B cell (primary cell): ENCODE results near the gene LINC00305.

Experiments
- EZH2 ChIP-seq: IDR thresholded peaks from 2 replicates; pipeline ENCODE4 v1.6.1; 2012; ENCODE audit warnings: borderline replicate concordance, low read depth, mild to moderate bottlenecking, moderate library complexity, low read length; ENCODE audit not compliant: insufficient read depth, poor library complexity, severe bottlenecking
- TF ChIP-seq, protein P1 (sequence below): fragments of 200-600 bp; IDR thresholded peaks from one replicate; pipeline ENCODE4 v1.8.0; 2022; ENCODE audit warnings: antibody characterized with exemption, mild to moderate bottlenecking

DNA sequence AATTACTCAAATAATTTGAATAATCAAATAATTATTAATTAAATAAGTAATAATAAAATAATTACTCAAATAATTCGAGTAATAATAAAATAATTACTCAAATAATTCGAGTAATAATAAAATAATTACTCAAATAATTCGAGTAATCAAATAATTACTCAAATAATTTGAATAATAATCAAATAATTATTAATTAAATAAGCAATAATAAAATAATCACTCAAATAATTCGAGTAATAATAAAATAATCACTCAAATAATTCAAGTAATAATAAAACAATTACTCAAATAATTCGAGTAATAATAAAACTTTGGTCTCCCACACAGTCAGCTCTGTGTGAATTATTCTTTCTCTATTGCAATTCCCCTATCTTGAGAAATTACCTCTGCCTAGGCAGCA, 30.0 kb upstream of the LINC00305 start:
- TF ChIP-seq, protein P1, sequence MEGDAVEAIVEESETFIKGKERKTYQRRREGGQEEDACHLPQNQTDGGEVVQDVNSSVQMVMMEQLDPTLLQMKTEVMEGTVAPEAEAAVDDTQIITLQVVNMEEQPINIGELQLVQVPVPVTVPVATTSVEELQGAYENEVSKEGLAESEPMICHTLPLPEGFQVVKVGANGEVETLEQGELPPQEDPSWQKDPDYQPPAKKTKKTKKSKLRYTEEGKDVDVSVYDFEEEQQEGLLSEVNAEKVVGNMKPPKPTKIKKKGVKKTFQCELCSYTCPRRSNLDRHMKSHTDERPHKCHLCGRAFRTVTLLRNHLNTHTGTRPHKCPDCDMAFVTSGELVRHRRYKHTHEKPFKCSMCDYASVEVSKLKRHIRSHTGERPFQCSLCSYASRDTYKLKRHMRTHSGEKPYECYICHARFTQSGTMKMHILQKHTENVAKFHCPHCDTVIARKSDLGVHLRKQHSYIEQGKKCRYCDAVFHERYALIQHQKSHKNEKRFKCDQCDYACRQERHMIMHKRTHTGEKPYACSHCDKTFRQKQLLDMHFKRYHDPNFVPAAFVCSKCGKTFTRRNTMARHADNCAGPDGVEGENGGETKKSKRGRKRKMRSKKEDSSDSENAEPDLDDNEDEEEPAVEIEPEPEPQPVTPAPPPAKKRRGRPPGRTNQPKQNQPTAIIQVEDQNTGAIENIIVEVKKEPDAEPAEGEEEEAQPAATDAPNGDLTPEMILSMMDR, result no peak
- no peak for TF ChIP-seq EZH2
